Testis (tissue), 3 donors: ENCODE data around the gene EFCAB11. TPM values are rescaled to one million over a fixed set of nuclear protein-coding genes. Genes with fewer than 3 reads are reported as not detected.

Source experiments
- DNase-seq: peaks from one replicate; pipeline ENCODE4 v3.0.0-alpha.2; 2019
- H3K27ac ChIP-seq, 2 donors: fragments of 200-600 bp; sonication (generic); one replicate each; pipeline ENCODE4 v1.5.1; 2019
- H3K27me3 ChIP-seq: fragments of 200-600 bp; sonication (generic); one replicate; pipeline ENCODE4 v1.5.1; 2019
- H3K36me3 ChIP-seq: fragments of 200-600 bp; sonication (generic); one replicate; pipeline ENCODE4 v1.5.1; 2017; ENCODE audit warnings: low read depth; ENCODE audit errors: missing control alignments
- H3K4me1 ChIP-seq: fragments of 200-600 bp; sonication (generic); one replicate; pipeline ENCODE4 v1.5.1; 2019
- H3K4me3 ChIP-seq, 2 donors: fragments of 200-600 bp; sonication (generic); one replicate each; pipeline ENCODE4 v1.5.1; 2017 to 2019
- H3K9me3 ChIP-seq: fragments of 200-600 bp; sonication (generic); one replicate; pipeline ENCODE4 v1.5.1; 2017
- POLR2A ChIP-seq: fragments of 450-650 bp; IDR thresholded peaks from one replicate; pipeline ENCODE4 v1.6.1; 2017; ENCODE audit warnings: antibody characterized with exemption, mild to moderate bottlenecking, moderate library complexity
- WGBS, 2 donors: methylation state at CpG; one replicate each; pipeline ENCODE4 v1.1.5; 2018; 5-methylcytosine and 5-hydroxymethylcytosine counted together
- intact Hi-C: fragments of 100-400 bp; cut with DNase I; formaldehyde crosslinking; loops from one replicate; pipeline ENCODE4 v1.15.1; 2023; ENCODE audit warnings: low total_unique reads
- polyA plus RNA-seq: library from polyadenylated mRNA; stranded (reverse); fragments of 350-450 nt; fragmentation: Illumina TruSeq; extraction: RNeasy Lipid Tissue Mini Kit (QIAGEN cat#74804); gene quantifications from one replicate; pipeline ENCODE4 v1.2.3, GENCODE V29; 2014; ENCODE audit warnings: low read depth, low replicate concordance; ENCODE audit not compliant: insufficient read depth
- total RNA-seq, 2 donors: library from RNA; depleted of rRNA; stranded (reverse); fragments of >200 nt; gene quantifications; one replicate each; pipeline ENCODE4 v1.2.3, GENCODE V29; 2016
- TF ChIP-seq, protein P1 (sequence below), 3 experiments: fragments of 450-650 bp in 2 of 3; fragments of 200-600 bp in 1 of 3; sonication (generic) in 1 of 3; IDR thresholded peaks; one replicate each; pipeline ENCODE4 v1.5.1; 2016 to 2019; ENCODE audit warnings: antibody characterized with exemption in 3 of 3, mild to moderate bottlenecking in 2 of 3, moderate library complexity in 1 of 3

The EFCAB11 gene
- total and polyA plus RNA-seq, 3 donors from 2014 or later, result 30.5 to 78.3 (median 50.6) TPM

DNA sequence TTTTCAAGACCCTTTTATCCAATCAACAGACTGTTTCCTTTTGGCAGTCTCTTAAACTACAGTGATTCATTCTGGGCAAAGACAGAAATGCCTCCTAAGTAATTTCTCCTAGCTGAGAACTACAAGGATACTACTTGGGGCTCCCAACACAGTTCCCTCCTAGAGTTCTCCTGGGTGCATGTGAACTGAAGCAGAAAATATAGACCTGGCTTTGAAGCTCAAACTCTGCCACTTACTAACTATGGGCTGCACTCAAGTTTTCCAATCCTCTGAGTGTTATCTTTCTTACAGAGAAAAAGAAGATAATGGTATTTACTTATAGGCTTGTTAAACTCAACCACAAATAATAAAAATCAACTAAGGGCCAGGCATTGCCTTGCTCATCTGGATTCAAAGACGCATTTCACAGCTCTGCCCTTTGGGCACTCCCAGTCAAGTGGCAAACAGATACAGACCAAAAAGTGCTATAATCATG lies 97.6 kb downstream of the EFCAB11 start:
- Histone ChIP-seq H3K4me3 (no peak overlapping the region), H3K36me3 (no peaks in the 10 kb centered on the region), H3K27ac (no peak overlapping the region), H3K9me3 (no peaks in the 10 kb centered on the region), H3K4me1 (no peaks in the 10 kb centered on the region), H3K27me3 (no peaks in the 10 kb centered on the region)
- 90 to 95% methylated on average over 1 of the region's 1 CpG for WGBS, 2 donors
- TF ChIP-seq POLR2A, result no peak
- TF ChIP-seq, protein P1, sequence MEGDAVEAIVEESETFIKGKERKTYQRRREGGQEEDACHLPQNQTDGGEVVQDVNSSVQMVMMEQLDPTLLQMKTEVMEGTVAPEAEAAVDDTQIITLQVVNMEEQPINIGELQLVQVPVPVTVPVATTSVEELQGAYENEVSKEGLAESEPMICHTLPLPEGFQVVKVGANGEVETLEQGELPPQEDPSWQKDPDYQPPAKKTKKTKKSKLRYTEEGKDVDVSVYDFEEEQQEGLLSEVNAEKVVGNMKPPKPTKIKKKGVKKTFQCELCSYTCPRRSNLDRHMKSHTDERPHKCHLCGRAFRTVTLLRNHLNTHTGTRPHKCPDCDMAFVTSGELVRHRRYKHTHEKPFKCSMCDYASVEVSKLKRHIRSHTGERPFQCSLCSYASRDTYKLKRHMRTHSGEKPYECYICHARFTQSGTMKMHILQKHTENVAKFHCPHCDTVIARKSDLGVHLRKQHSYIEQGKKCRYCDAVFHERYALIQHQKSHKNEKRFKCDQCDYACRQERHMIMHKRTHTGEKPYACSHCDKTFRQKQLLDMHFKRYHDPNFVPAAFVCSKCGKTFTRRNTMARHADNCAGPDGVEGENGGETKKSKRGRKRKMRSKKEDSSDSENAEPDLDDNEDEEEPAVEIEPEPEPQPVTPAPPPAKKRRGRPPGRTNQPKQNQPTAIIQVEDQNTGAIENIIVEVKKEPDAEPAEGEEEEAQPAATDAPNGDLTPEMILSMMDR (IDR thresholded peaks at IDR 0.05), result no peak
- intact Hi-C loops, result no loop called here
- no peak for DNase-seq

DNA sequence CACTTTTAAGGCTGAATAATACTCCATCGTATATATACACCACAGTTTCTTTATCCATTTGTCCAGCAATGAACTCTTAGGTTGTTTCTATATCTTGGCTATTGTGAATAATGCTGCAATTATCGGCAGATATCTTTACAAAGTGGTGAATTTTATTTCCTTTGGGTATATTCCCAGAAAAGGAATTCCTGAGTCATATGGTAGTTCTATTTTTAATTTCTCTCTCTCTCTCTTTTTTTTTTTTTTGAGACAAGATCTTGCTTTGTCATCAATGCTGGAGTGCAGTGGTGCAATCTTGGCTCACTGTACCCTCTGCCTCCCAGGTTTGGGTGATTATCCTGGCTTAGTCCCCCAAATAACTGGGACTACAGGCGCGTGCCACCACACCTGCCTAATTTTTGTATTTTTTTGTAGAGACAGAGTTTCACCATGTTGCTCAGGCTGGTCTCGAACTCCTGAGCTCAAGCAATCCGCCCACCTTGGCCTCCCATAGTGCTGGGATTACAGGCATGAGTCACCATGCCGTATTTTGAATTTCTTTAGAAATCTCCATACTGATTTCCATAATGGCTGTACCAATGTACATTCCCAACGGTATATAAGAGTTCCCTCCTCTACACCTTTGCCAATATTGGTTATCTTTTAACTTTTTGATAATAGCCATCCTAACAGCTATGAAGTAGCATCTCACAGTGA lies 98.4 kb downstream of the EFCAB11 start:
- no peaks in the 10 kb centered on the region for H3K36me3 ChIP-seq
- intact Hi-C loops, result no loop called here
- H3K4me3 ChIP-seq, result no peak overlapping the region
- no peak for DNase-seq
- 84 to 90% methylated on average over 8 of the region's 8 CpGs for WGBS, 2 donors
- no peak overlapping the region for H3K27ac ChIP-seq
- H3K9me3 ChIP-seq, result no peaks in the 10 kb centered on the region
- no peak for TF ChIP-seq POLR2A
- TF ChIP-seq, protein P1 (IDR thresholded peaks at IDR 0.05), result no peak
- no peaks in the 10 kb centered on the region for H3K27me3 ChIP-seq
- no peaks in the 10 kb centered on the region for H3K4me1 ChIP-seq

DNA sequence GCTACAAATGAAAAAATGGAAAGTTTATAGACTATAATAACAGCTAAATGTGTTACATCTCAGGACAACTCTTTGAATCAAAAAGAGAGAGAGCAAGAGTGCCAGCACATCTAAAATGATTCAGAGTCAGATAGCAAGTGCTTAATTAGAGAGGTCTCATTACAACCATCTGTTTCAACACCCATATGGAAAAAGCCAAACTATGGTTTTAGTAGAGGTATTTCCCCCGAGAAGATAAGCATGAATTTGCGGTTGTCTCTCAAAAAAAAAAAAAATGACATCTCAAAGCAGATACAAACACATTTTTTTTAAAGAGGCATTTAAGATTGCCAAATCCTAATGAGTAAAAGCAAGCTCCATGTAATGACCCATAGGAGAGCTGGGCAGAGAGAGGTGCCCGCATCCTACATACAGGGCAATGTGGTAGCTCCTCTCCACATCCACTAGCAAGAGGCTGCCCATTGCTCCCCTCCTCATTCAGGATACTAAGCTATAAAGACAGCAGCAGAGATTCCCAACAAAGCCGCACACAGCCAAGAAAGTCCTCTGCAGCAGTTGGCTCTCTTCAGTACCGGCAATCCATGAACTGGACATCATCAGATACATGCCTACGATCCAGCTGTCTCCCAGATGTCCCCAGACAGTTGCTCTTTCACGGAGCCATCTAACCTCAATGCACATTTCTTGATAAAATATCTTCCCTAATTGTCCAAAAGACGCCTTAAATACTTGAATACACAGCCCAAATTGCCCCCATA lies 100.4 kb downstream of the EFCAB11 start:
- Histone ChIP-seq H3K4me3 (no peak overlapping the region), H3K36me3 (no peaks in the 10 kb centered on the region), H3K27me3 (no peaks in the 10 kb centered on the region), H3K27ac (no peak overlapping the region), H3K9me3 (no peaks in the 10 kb centered on the region), H3K4me1 (no peaks in the 10 kb centered on the region)
- intact Hi-C loops, result no loop called here
- no peak for DNase-seq
- 76 to 78% methylated on average over 8 of the region's 8 CpGs for WGBS, 2 donors
- TF ChIP-seq, protein P1 (IDR thresholded peaks at IDR 0.05), result no peak
- no peak for TF ChIP-seq POLR2A

DNA sequence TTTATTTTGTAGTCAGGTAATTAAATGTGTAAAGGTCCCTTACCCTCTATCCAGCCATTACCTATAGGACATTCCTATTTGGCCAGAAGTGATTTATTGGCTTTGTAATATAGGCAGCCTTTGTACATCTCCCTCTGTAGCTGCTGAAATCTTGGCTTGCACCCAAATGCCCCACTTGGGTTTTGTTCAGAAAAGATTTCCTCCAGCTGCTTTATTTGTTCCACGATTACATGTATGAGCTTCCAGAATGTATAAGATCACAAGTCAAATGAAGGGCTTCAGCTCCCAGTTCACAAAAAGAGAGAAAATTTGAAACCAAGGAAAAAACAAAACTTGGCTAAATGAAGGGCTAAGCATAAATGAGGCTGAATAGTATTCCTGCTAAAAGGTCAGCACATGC lies 103.4 kb downstream of the EFCAB11 start:
- TF ChIP-seq, protein P1 (IDR thresholded peaks at IDR 0.05), result no peak
- no peak for TF ChIP-seq POLR2A
- H3K4me3 ChIP-seq, result no peak overlapping the region
- H3K4me1 ChIP-seq, result no peaks in the 10 kb centered on the region
- DNase-seq, result no peak
- H3K9me3 ChIP-seq, result no peaks in the 10 kb centered on the region
- no peaks in the 10 kb centered on the region for H3K27me3 ChIP-seq
- 54 to 55% methylated on average over 1 of the region's 1 CpG for WGBS, 2 donors
- no peaks in the 10 kb centered on the region for H3K36me3 ChIP-seq
- H3K27ac ChIP-seq, result no peak overlapping the region
- intact Hi-C loops, result no loop called here
